ENCODE results near the gene ZFP28. TPM values are rescaled to one million over a fixed set of nuclear protein-coding genes. Genes with fewer than 3 reads are reported as not detected.

The ZFP28 gene
- total and polyA plus RNA-seq, 2 of the 8 experiments (the other 6 are each of a cell fraction or from before 2014, with no cell fraction given) = 1.6 to 4.5 TPM

DNA sequence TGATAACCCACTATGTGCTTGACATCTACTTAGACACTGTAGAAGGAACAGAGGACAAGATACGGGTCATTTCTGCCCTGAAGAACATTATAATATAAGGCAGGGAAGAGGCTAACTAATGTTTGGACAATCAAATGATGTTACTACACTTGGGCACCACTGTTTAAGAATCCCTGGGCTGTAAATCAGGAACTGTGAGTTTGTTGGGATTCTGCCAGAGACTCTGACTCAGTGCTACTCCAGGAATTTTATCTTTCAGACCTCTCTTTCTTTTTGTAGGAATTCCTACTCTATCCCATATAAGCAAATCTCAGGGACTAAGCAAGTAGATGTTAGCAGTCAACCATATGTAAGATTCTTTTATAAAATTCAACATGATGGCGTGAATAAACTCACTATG lies 34.2 kb upstream of the ZFP28 start:
- Histone ChIP-seq H3K14ac (ENCODE audit: insufficient read length) (no peak overlapping the region), H3K4me2 (ENCODE audit: insufficient read depth in 1 of 2, low read depth in 2 of 2, low read length in 2 of 2) (no peak overlapping the region), H3K23ac (ENCODE audit: insufficient read length) (no peak overlapping the region), H3K9me3 (ENCODE audit: insufficient read depth in 2 of 2, low read depth in 1 of 2, low read length in 1 of 2) (peaks cover 0 to under 1% of the 10 kb centered on the region in 2 experiments; a peak in 1 of 4 replicates), H2BK5ac (ENCODE audit: low read depth, low read length) (no peak overlapping the region), H2BK15ac (ENCODE audit: low read length) (no peak overlapping the region), H3K36me3 (ENCODE audit: control insufficient read depth in 2 of 4, insufficient read depth in 4 of 4, low read length in 3 of 4) (peaks cover 0 to 4% (median 1%) of the 10 kb centered on the region in 4 experiments; a peak in 4 of 8 replicates), H2AFZ (ENCODE audit: low read length) (no peak overlapping the region), H4K91ac (replicated peaks; ENCODE audit: insufficient read length, low read length) (no peak overlapping the region), H4K20me1 (replicated peaks in 1 of 2; ENCODE audit: control insufficient read depth in 1 of 2, insufficient read depth in 2 of 2, low read length in 2 of 2) (peaks cover 0 to 2% of the 10 kb centered on the region in 2 experiments), H3K9ac (replicated peaks in 1 of 4; ENCODE audit: extremely low read depth in 1 of 4, low read depth in 3 of 4, low read length in 3 of 4) (no peak overlapping the region), H3K27ac (ENCODE audit: low read depth, low read length) (no peak overlapping the region), H4K8ac (ENCODE audit: extremely low read depth, insufficient read depth, low read length) (no peak overlapping the region), H3K23me2 (ENCODE audit: low read depth, low read length) (peaks cover 12% of the 10 kb centered on the region), H2BK12ac (ENCODE audit: low read depth, low read length) (no peak overlapping the region), H2AK5ac (ENCODE audit: low read depth, low read length) (no peak overlapping the region), H3K4me1 (replicated peaks in 1 of 4; ENCODE audit: control insufficient read depth in 3 of 4, insufficient read depth in 4 of 4, low read length in 3 of 4) (peaks cover 0 to 10% (median 2%) of the 10 kb centered on the region in 4 experiments; a peak in 5 of 7 replicates), H3K27me3 (replicated peaks in 1 of 4; ENCODE audit: control insufficient read depth in 3 of 4, extremely low read depth in 1 of 4, insufficient read depth in 3 of 4, low read length in 3 of 4) (peaks cover 0 to 5% (median 2%) of the 10 kb centered on the region in 4 experiments; a peak in 3 of 7 replicates), H3K18ac (ENCODE audit: extremely low read depth, low read length) (no peak overlapping the region), H2BK20ac (ENCODE audit: low read length) (no peak overlapping the region), H3K79me2 (ENCODE audit: control insufficient read depth in 1 of 2, insufficient read depth in 2 of 2, low read length in 2 of 2) (no peaks in the 10 kb centered on the region), H3K79me1 (ENCODE audit: low read depth, low read length) (no peaks in the 10 kb centered on the region), H3K56ac (replicated peaks; ENCODE audit: insufficient read length, low read depth, low read length) (no peak overlapping the region), H2BK120ac (replicated peaks; ENCODE audit: low read depth, low read length) (no peak overlapping the region), H4K5ac (ENCODE audit: insufficient read length, low read depth, low read length) (no peak overlapping the region), H3K4me3 (ENCODE audit: extremely low read depth in 1 of 4, insufficient read depth in 2 of 4, low read depth in 3 of 4, low read length in 4 of 4) (no peak overlapping the region), H3K4ac (replicated peaks; ENCODE audit: insufficient read length, low read depth, low read length) (no peak overlapping the region)
- ChIA-PET POLR2A (ENCODE audit: partially characterized antibody) (interaction anchor here (0.9 kb wide), 1 partner anchor 25 kb away, joined by 4 read pairs; no protein-coding TSS in a partner anchor), CTCF (ENCODE audit: partially characterized antibody) (interaction anchor here (1.9 kb wide), 1 partner anchor 109 kb away, joined by 4 read pairs; no protein-coding TSS in a partner anchor)
- 85% methylated on average over 2 of the region's 2 CpGs; no CpG with 5 or more reads in 1 of the 2 experiments for WGBS, 2 experiments (ENCODE audit: extremely low coverage in 1 of 2, insufficient coverage in 1 of 2, insufficient read length in 1 of 2, insufficient replicate concordance in 2 of 2, low coverage in 1 of 2, low lambda C conversion rate in 2 of 2, missing lambda C conversion rate in 1 of 2)
- TF ChIP-seq JUN (IDR thresholded peaks at IDR 0.05; ENCODE audit: low read depth, low read length) (no peak), EGR1 (IDR thresholded peaks at IDR 0.05; ENCODE audit: borderline replicate concordance, low read depth, low read length) (no peak), TCF12 (IDR thresholded peaks at IDR 0.05; ENCODE audit: low read depth, low read length) (no peak), CTBP2 (IDR thresholded peaks at IDR 0.05; ENCODE audit: borderline replicate concordance, insufficient read depth, insufficient read length, low read length) (no peak), CHD1 (IDR thresholded peaks at IDR 0.05; ENCODE audit: low read depth, low read length) (no peak), SAP30 (IDR thresholded peaks at IDR 0.05; ENCODE audit: insufficient read depth, insufficient replicate concordance, low read length) (no peak)
- no peak for FAIRE-seq
- no peak for DNase-seq (ENCODE audit: low read depth in 1 of 2, low spot score in 2 of 2)
